H9 (cell line): Measurements from ENCODE around the gene RAB40C. TPM values are rescaled to one million over a fixed set of nuclear protein-coding genes. Genes with fewer than 3 reads are reported as not detected.

ENCODE experiments used
- DNase-seq: peaks from one replicate; pipeline ENCODE4 v3.0.0-alpha.2; 2017
- H2AFZ ChIP-seq: one replicate; pipeline ENCODE4 v1.6.1; 2013; ENCODE audit warnings: mild to moderate bottlenecking, low read length, control low read depth, moderate library complexity
- H2AK5ac ChIP-seq: 2 replicates; pipeline ENCODE4 v1.6.1; 2013; ENCODE audit warnings: low read length, control low read depth, mixed read lengths; ENCODE audit not compliant: insufficient read length
- H2BK120ac ChIP-seq: one replicate; pipeline ENCODE4 v1.6.1; 2013; ENCODE audit warnings: low read depth, mild to moderate bottlenecking, low read length, control low read depth, inconsistent platforms; ENCODE audit not compliant: poor library complexity, severe bottlenecking
- H2BK12ac ChIP-seq: 2 replicates; pipeline ENCODE4 v1.6.1; 2013; ENCODE audit warnings: low read length, control low read depth, mixed read lengths, low read depth; ENCODE audit not compliant: insufficient read length
- H2BK15ac ChIP-seq: 2 replicates; pipeline ENCODE4 v1.6.1; 2013; ENCODE audit warnings: low read depth, low read length, control low read depth
- H2BK20ac ChIP-seq: one replicate; pipeline ENCODE4 v1.6.1; 2013; ENCODE audit warnings: low read depth, mild to moderate bottlenecking, low read length, control low read depth, inconsistent platforms; ENCODE audit not compliant: poor library complexity, severe bottlenecking
- H2BK5ac ChIP-seq: 2 replicates; pipeline ENCODE4 v1.6.1; 2013; ENCODE audit warnings: low read length, control low read depth, mixed read lengths; ENCODE audit not compliant: insufficient read length
- H3K14ac ChIP-seq: 2 replicates; pipeline ENCODE4 v1.6.1; 2013; ENCODE audit warnings: low read length, control low read depth; ENCODE audit not compliant: insufficient read depth
- H3K18ac ChIP-seq: 2 replicates; pipeline ENCODE4 v1.6.1; 2013; ENCODE audit warnings: low read depth, mild to moderate bottlenecking, mixed read lengths, low read length, control low read depth; ENCODE audit not compliant: insufficient read length
- H3K23ac ChIP-seq: 2 replicates; pipeline ENCODE4 v1.6.1; 2013; ENCODE audit warnings: low read length, control low read depth, mixed read lengths, low read depth; ENCODE audit not compliant: insufficient read length
- H3K23me2 ChIP-seq: 2 replicates; pipeline ENCODE4 v1.6.1; 2013; ENCODE audit warnings: low read depth, mild to moderate bottlenecking, mixed read lengths, low read length, control low read depth; ENCODE audit not compliant: insufficient read length, poor library complexity, severe bottlenecking
- H3K27ac ChIP-seq: 2 replicates; pipeline ENCODE4 v1.5.1; 2013; ENCODE audit warnings: low read length, control low read depth, mixed read lengths, low read depth; ENCODE audit not compliant: insufficient read length
- H3K27me3 ChIP-seq: 2 replicates; pipeline ENCODE4 v1.6.1; 2013; ENCODE audit warnings: low read length, control low read depth, inconsistent platforms; ENCODE audit not compliant: insufficient read depth
- H3K4ac ChIP-seq: 2 replicates; pipeline ENCODE4 v1.6.1; 2013; ENCODE audit warnings: low read depth, mild to moderate bottlenecking, control low read depth, inconsistent platforms, low read length, moderate library complexity
- H3K4me1 ChIP-seq: 2 replicates; pipeline ENCODE4 v1.6.1; 2013; ENCODE audit warnings: low read length, control low read depth, inconsistent platforms; ENCODE audit not compliant: insufficient read depth
- H3K4me2 ChIP-seq: 2 replicates; pipeline ENCODE4 v1.6.1; 2013; ENCODE audit warnings: low read length, control low read depth, mixed read lengths; ENCODE audit not compliant: insufficient read length, insufficient read depth
- H3K56ac ChIP-seq: 2 replicates; pipeline ENCODE4 v1.6.1; 2013; ENCODE audit warnings: low read depth, mild to moderate bottlenecking, mixed read lengths, low read length, control low read depth; ENCODE audit not compliant: insufficient read length
- H3K79me1 ChIP-seq: 2 replicates; pipeline ENCODE4 v1.6.1; 2013; ENCODE audit warnings: low read depth, mild to moderate bottlenecking, moderate library complexity, low read length, control low read depth, inconsistent platforms; ENCODE audit not compliant: insufficient read depth, poor library complexity, severe bottlenecking
- H3K79me2 ChIP-seq: 2 replicates; pipeline ENCODE4 v1.6.1; 2013; ENCODE audit warnings: low read length, control low read depth, inconsistent platforms; ENCODE audit not compliant: insufficient read depth
- H3K9ac ChIP-seq: 2 replicates; pipeline ENCODE4 v1.6.1; 2013; ENCODE audit warnings: low read length, control low read depth, mixed read lengths; ENCODE audit not compliant: insufficient read length; ENCODE audit errors: extremely low read depth
- H3K9me3 ChIP-seq: one replicate; pipeline ENCODE4 v1.6.1; 2013; ENCODE audit warnings: low read depth, low read length, inconsistent platforms; ENCODE audit not compliant: control insufficient read depth
- H3T11ph ChIP-seq: one replicate; pipeline ENCODE4 v1.6.1; 2013; ENCODE audit warnings: mild to moderate bottlenecking, low read length, control low read depth, inconsistent platforms
- H4K20me1 ChIP-seq: one replicate; pipeline ENCODE4 v1.6.1; 2013; ENCODE audit not compliant: control insufficient read depth, insufficient read length, insufficient read depth
- H4K5ac ChIP-seq: 2 replicates; pipeline ENCODE4 v1.6.1; 2013; ENCODE audit warnings: low read depth, mild to moderate bottlenecking, mixed read lengths, low read length, control low read depth; ENCODE audit not compliant: insufficient read length
- H4K8ac ChIP-seq: replicated peaks from 2 replicates; pipeline ENCODE4 v1.6.1; 2013; ENCODE audit warnings: low read length, control low read depth, mixed read lengths, low read depth; ENCODE audit not compliant: insufficient read length
- H4K91ac ChIP-seq: 2 replicates; pipeline ENCODE4 v1.6.1; 2013; ENCODE audit warnings: low read depth, mild to moderate bottlenecking, moderate library complexity, mixed read lengths, low read length, control low read depth; ENCODE audit not compliant: insufficient read length
- H3K27ac Mint-ChIP-seq, 3 experiments: 2 replicates in 2 of 3; 3 replicates in 1 of 3; pipeline ENCODE4 v1.8.0; 2020 to 2021; ENCODE audit warnings: mixed read lengths in 3 of 3, mild to moderate bottlenecking in 1 of 3, moderate library complexity in 1 of 3
- H3K27me3 Mint-ChIP-seq: 2 replicates; pipeline ENCODE4 v1.8.0; 2021; ENCODE audit warnings: low read depth, mild to moderate bottlenecking, moderate library complexity, mixed read lengths
- H3K36me3 Mint-ChIP-seq, 3 experiments: 2 replicates in 2 of 3; 3 replicates in 1 of 3; pipeline ENCODE4 v1.8.0; 2020 to 2021; ENCODE audit warnings: low read depth in 3 of 3, mixed read lengths in 3 of 3; ENCODE audit not compliant: insufficient read depth in 1 of 3
- H3K4me1 Mint-ChIP-seq, 2 experiments: 2 replicates each; pipeline ENCODE4 v1.8.0; 2020; ENCODE audit warnings: mixed read lengths in 2 of 2
- H3K4me3 Mint-ChIP-seq, 2 experiments: 2 replicates in 1 of 2; 3 replicates in 1 of 2; pipeline ENCODE4 v1.8.0; 2020 to 2021; ENCODE audit warnings: mild to moderate bottlenecking in 2 of 2, mixed read lengths in 2 of 2, moderate library complexity in 1 of 2
- H3K9me3 Mint-ChIP-seq, 2 experiments: 2 replicates in 1 of 2; 3 replicates in 1 of 2; pipeline ENCODE4 v1.8.0; 2020; ENCODE audit warnings: mild to moderate bottlenecking in 2 of 2, mixed read lengths in 2 of 2, moderate library complexity in 1 of 2
- CTCF ChIP-seq: fragments of 200-600 bp; sonication (generic); conservative IDR thresholded peaks from 3 replicates; pipeline ENCODE4 v1.8.0; 2021; ENCODE audit warnings: antibody characterized with exemption, mild to moderate bottlenecking
- WGBS: extraction: QIAGEN DNeasy Blood & Tissue Kit; methylation state at CpG from one replicate; pipeline ENCODE4 v1.1.7; 2013; ENCODE audit warnings: missing lambda C conversion rate, low lambda C conversion rate, mixed read lengths; ENCODE audit not compliant: insufficient read length; ENCODE audit errors: extremely low coverage; 5-methylcytosine and 5-hydroxymethylcytosine counted together
- total RNA-seq: library from RNA; stranded (reverse); gene quantifications from 2 replicates; pipeline ENCODE4 v1.2.1, GENCODE V29; 2021

RAB40C gene
- total RNA-seq, 1 experiment from 2014 or later: 19.1 TPM

- H3K27me3 ChIP-seq: no peaks in the 10 kb centered on the region
- no peak overlapping the region for H4K91ac ChIP-seq
- H3K79me2 ChIP-seq: no peaks in the 10 kb centered on the region
- Mint-ChIP-seq H3K4me3 (peak overlapping the region in 1 of 2 experiments; percentile 26; a peak in 1 of 5 replicates), H3K9me3 (no peaks in the 10 kb centered on the region), H3K27ac (peak overlapping the region in 2 of 3 experiments; percentile 57 to 84; a peak in 4 of 7 replicates), H3K36me3 (peaks cover 0 to 13% (median 0%) of the 10 kb centered on the region in 3 experiments; a peak in 4 of 7 replicates), H3K4me1 (peaks cover 6 to 34% of the 10 kb centered on the region in 2 experiments; a peak in 3 of 4 replicates), H3K27me3 (no peaks in the 10 kb centered on the region)
- no peak overlapping the region for H3K14ac ChIP-seq
- H3K56ac ChIP-seq: no peak overlapping the region
- no peak overlapping the region for H2BK5ac ChIP-seq
- H4K8ac ChIP-seq: no peak overlapping the region
- no peak overlapping the region for H2AK5ac ChIP-seq
- no peak overlapping the region for H4K5ac ChIP-seq
- H3K9ac ChIP-seq: no peak overlapping the region
- no peak overlapping the region for H3T11ph ChIP-seq
- H3K4ac ChIP-seq: no peak overlapping the region
- no peak for TF ChIP-seq CTCF
- H2BK120ac ChIP-seq: no peak overlapping the region
- H3K18ac ChIP-seq: no peak overlapping the region
- H3K4me2 ChIP-seq: no peak overlapping the region
- H3K79me1 ChIP-seq: no peaks in the 10 kb centered on the region
- no peak overlapping the region for H2BK15ac ChIP-seq
- H3K23me2 ChIP-seq: peaks cover 8% of the 10 kb centered on the region
- H3K23ac ChIP-seq: no peak overlapping the region
- no peaks in the 10 kb centered on the region for H4K20me1 ChIP-seq
- H3K27ac ChIP-seq: no peak overlapping the region
- no peaks in the 10 kb centered on the region for H3K9me3 ChIP-seq
- no peak overlapping the region for H2BK12ac ChIP-seq
- no peak overlapping the region for H2AFZ ChIP-seq
- H2BK20ac ChIP-seq: no peak overlapping the region
- WGBS: no CpG with 5 or more reads among the region's 29 CpGs
- DNase-seq: no peak
- H3K4me1 ChIP-seq: no peaks in the 10 kb centered on the region; the same call in 1 of the 2 replicates
These were observed 39.4 kb downstream of the RAB40C start for GRCh38 chr16:629185-629832.
